Measurements from ENCODE around the gene RELB.
A peak's percentile ranks its signal among the peaks of the same experiment; 100 is the strongest.

Gene RELB

GRCh38 chr19:45070214-45070613 lies 69.0 kb downstream of the RELB start:
- no peaks in the 10 kb centered on the region for H3K9me3 ChIP-seq (ENCODE audit: insufficient read depth, low read depth, low read length)
- H3K27me3 ChIP-seq (ENCODE audit: insufficient read depth, low read length) = no peaks in the 10 kb centered on the region
- H3K4me1 ChIP-seq (ENCODE audit: insufficient read depth, low read length) = peaks cover 6% of the 10 kb centered on the region
- H3K9ac ChIP-seq (ENCODE audit: low read depth, low read length) = no peak overlapping the region
- H3K27ac ChIP-seq (ENCODE audit: low read length) = no peak overlapping the region
- peaks cover 58% of the 10 kb centered on the region for H3K36me3 ChIP-seq (ENCODE audit: insufficient read depth, low read depth, low read length)
- no peak overlapping the region for H3K4me3 ChIP-seq (ENCODE audit: low read length)

DNA sequence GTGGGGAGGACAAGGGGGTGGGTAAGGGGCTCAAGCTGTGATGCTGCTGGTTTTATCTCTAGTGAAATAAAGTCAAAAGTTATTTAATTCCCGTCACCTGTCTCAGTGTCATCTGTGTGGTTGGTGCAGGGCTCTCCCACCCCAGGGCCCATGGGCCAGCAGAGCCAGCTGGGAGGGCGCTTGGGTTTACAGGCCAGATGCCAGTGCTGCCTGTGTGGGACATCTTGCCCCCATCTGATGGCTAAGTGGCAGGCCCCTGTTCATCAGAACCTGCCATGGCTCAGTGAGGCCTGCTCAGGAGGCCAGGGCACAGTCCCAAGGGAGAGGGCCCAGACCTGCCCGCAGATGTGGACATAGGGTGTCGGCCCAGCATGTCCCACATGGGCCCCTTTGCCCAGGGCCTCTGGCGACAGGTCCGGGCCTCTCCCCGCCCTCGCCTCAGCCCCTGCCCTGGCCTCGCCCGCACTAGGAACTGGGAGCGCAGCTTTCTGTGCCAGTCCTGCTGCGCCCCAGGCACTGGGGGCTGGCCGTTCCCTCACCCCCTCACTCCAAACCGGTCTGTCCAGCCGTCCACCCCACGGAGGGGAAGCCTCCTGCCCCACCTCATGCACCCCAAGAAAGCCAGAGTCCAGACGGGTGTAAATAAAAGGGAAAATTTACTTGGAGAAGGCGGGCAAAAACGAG lies 69.7 kb downstream of the RELB start:
- Histone ChIP-seq H3K4me3 (ENCODE audit: low read length) (no peak overlapping the region), H3K27ac (ENCODE audit: low read length) (no peak overlapping the region), H3K9me3 (ENCODE audit: insufficient read depth, low read depth, low read length) (no peaks in the 10 kb centered on the region), H3K27me3 (ENCODE audit: insufficient read depth, low read length) (peaks cover 4% of the 10 kb centered on the region; the same call in 1 of the 2 replicates), H3K36me3 (ENCODE audit: insufficient read depth, low read depth, low read length) (peaks cover 52% of the 10 kb centered on the region), H3K9ac (ENCODE audit: low read depth, low read length) (no peak overlapping the region), H3K4me1 (ENCODE audit: insufficient read depth, low read length) (peaks cover 6% of the 10 kb centered on the region)

DNA sequence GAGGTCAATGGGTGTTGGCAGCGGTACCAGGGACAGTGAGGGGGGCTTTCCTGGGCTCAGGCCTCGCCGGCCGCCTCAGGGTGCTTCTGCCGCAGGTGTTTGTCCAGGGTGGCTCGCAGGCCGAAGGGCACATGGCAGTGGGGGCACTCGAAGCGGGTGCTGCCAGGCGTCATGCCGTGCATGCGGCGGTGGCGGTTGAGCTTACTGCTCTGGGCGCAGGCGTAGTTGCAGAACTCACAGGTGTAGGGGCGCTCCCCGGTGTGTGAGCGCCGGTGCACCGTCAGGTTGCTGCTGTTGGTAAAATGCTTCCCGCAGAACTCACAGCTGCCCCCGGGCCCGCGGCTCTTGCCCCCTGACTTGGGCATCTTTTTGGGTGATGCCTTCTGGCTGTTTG lies 70.3 kb downstream of the RELB start:
- Histone ChIP-seq H3K4me1 (ENCODE audit: insufficient read depth, low read length) (peaks cover 7% of the 10 kb centered on the region), H3K27ac (ENCODE audit: low read length) (no peak overlapping the region), H3K36me3 (ENCODE audit: insufficient read depth, low read depth, low read length) (peaks cover 50% of the 10 kb centered on the region), H3K9me3 (ENCODE audit: insufficient read depth, low read depth, low read length) (no peaks in the 10 kb centered on the region), H3K4me3 (ENCODE audit: low read length) (no peak overlapping the region), H3K9ac (ENCODE audit: low read depth, low read length) (no peak overlapping the region), H3K27me3 (ENCODE audit: insufficient read depth, low read length) (peaks cover 5% of the 10 kb centered on the region; the same call in 1 of the 2 replicates)

GRCh38 chr19:45071969-45072790 lies 70.9 kb downstream of the RELB start:
- H3K4me1 ChIP-seq (ENCODE audit: insufficient read depth, low read length) = peaks cover 13% of the 10 kb centered on the region
- no peak overlapping the region for H3K27ac ChIP-seq (ENCODE audit: low read length)
- H3K27me3 ChIP-seq (ENCODE audit: insufficient read depth, low read length) = peaks cover 5% of the 10 kb centered on the region; the same call in 1 of the 2 replicates
- no peak overlapping the region for H3K4me3 ChIP-seq (ENCODE audit: low read length)
- no peak overlapping the region for H3K9ac ChIP-seq (ENCODE audit: low read depth, low read length)
- peaks cover 44% of the 10 kb centered on the region for H3K36me3 ChIP-seq (ENCODE audit: insufficient read depth, low read depth, low read length)
- H3K9me3 ChIP-seq (ENCODE audit: insufficient read depth, low read depth, low read length) = no peaks in the 10 kb centered on the region

DNA sequence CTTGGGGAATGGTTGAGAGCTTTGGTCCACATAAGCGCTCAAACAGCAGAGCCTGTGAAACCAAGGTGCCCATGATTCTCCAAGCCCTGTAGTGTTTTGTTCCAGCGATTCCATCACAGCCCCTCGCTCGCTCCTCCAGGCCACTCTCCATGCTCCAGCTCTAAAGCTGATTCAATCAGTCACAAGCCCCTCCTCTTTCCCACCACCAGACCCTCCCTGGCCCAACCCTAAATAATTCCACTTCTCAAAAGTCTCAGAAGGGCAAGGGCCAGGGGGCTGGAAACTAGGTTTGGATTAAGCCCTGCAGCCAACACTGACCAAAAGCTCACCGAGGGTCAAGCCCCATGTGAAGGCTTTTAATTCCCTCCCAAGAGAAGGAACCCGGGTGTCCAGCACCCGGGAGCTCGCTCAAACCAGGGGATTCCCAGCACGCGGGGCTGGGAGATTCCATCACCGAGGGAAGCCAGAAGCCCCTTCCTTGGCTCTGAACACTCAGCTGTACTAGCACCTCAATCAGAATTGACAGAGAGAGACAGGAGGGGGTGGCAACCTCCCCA lies 73.6 kb downstream of the RELB start:
- peaks cover 5% of the 10 kb centered on the region; the same call in 1 of the 2 replicates for H3K27me3 ChIP-seq (ENCODE audit: insufficient read depth, low read length)
- H3K36me3 ChIP-seq (ENCODE audit: insufficient read depth, low read depth, low read length) = peaks cover 31% of the 10 kb centered on the region
- peaks cover 22% of the 10 kb centered on the region for H3K4me1 ChIP-seq (ENCODE audit: insufficient read depth, low read length)
- H3K9me3 ChIP-seq (ENCODE audit: insufficient read depth, low read depth, low read length) = no peaks in the 10 kb centered on the region
- H3K9ac ChIP-seq (ENCODE audit: low read depth, low read length) = peak overlapping the region; percentile 60; the same call in 1 of the 2 replicates
- H3K27ac ChIP-seq (ENCODE audit: low read length) = no peak overlapping the region
- H3K4me3 ChIP-seq (ENCODE audit: low read length) = peak overlapping the region; percentile 84

GRCh38 chr19:45075301-45076028 lies 74.2 kb downstream of the RELB start:
- Histone ChIP-seq H3K27ac (ENCODE audit: low read length) (no peak overlapping the region), H3K4me1 (ENCODE audit: insufficient read depth, low read length) (peaks cover 22% of the 10 kb centered on the region), H3K4me3 (ENCODE audit: low read length) (peak overlapping the region; percentile 84), H3K9me3 (ENCODE audit: insufficient read depth, low read depth, low read length) (no peaks in the 10 kb centered on the region), H3K36me3 (ENCODE audit: insufficient read depth, low read depth, low read length) (peaks cover 24% of the 10 kb centered on the region), H3K9ac (ENCODE audit: low read depth, low read length) (peak overlapping the region; percentile 70; the same call in 1 of the 2 replicates), H3K27me3 (ENCODE audit: insufficient read depth, low read length) (peaks cover 5% of the 10 kb centered on the region; the same call in 1 of the 2 replicates)

GRCh38 chr19:45076029-45076850 lies 75.0 kb downstream of the RELB start, which contains the start of gene ZNF296:
Gene ZNF296, minus strand, starts transcription at chr19:45076478. Its CDS starts 105 bp downstream, at chr19:45076373.
- peaks cover 27% of the 10 kb centered on the region for H3K4me1 ChIP-seq (ENCODE audit: insufficient read depth, low read length)

DNA sequence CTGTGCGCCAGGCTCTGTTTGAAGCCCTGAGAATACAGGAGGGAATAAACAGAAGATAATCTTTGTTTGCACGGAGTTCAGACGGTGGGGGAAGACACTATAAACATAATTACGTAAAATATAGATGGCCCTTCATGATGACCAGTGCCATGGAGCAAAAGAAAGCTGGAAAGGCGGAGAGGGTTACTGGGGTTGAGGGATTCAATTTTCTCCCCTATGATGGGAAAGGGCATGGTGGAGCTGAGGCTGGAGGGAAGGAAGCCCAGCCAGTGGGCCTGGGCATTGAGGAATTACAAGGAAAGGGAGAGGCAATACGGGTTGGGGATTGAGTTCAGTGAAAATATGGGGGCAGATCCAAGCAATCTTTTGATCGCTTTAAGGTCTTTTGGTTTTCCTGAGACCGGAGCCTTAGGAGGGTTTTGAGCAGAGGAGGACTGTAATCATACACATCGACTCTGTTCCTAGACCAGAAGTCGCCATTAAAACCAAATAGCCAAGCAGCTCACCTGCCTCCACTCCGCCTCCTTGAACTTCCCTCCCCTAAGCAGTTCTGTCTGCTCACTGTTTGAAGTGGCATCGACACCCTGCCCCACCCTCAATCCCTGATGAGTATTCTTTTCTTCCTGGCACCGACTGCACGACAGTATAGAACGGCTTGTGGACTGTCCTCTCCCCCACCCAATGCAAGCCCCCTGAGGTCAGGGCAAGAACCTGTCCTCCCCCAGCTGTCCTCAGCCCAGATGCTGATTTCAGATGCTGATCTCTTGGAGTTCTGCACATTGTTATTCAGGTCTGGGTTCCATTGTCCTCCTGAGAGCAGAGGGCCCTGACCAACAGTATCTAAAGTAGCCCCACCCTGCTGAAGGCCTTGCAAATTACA lies 75.8 kb downstream of the RELB start:
- Histone ChIP-seq H3K36me3 (ENCODE audit: insufficient read depth, low read depth, low read length) (peaks cover 14% of the 10 kb centered on the region), H3K27me3 (ENCODE audit: insufficient read depth, low read length) (peaks cover 5% of the 10 kb centered on the region; the same call in 1 of the 2 replicates), H3K9me3 (ENCODE audit: insufficient read depth, low read depth, low read length) (no peaks in the 10 kb centered on the region), H3K4me1 (ENCODE audit: insufficient read depth, low read length) (peaks cover 27% of the 10 kb centered on the region), H3K4me3 (ENCODE audit: low read length) (peak overlapping the region; percentile 84), H3K27ac (ENCODE audit: low read length) (no peak overlapping the region), H3K9ac (ENCODE audit: low read depth, low read length) (peak overlapping the region; percentile 47; the same call in 1 of the 2 replicates)

More at GRCh38 chr19:45076029-45076850, 75.0 kb downstream of the RELB start, which contains the start of gene ZNF296:
- peak within 1 kb of the TSS; percentile 70; the same call in 1 of the 2 replicates for H3K9ac ChIP-seq (ENCODE audit: low read depth, low read length)
- peaks cover 18% of the 10 kb centered on the region for H3K36me3 ChIP-seq (ENCODE audit: insufficient read depth, low read depth, low read length)
- H3K27me3 ChIP-seq (ENCODE audit: insufficient read depth, low read length) = peaks cover 5% of the 10 kb centered on the region; the same call in 1 of the 2 replicates
- no peaks in the 10 kb centered on the region for H3K9me3 ChIP-seq (ENCODE audit: insufficient read depth, low read depth, low read length)
- H3K4me3 ChIP-seq (ENCODE audit: low read length) = peak within 1 kb of the TSS; percentile 84
- no peak within 1 kb of the TSS for H3K27ac ChIP-seq (ENCODE audit: low read length)

DNA sequence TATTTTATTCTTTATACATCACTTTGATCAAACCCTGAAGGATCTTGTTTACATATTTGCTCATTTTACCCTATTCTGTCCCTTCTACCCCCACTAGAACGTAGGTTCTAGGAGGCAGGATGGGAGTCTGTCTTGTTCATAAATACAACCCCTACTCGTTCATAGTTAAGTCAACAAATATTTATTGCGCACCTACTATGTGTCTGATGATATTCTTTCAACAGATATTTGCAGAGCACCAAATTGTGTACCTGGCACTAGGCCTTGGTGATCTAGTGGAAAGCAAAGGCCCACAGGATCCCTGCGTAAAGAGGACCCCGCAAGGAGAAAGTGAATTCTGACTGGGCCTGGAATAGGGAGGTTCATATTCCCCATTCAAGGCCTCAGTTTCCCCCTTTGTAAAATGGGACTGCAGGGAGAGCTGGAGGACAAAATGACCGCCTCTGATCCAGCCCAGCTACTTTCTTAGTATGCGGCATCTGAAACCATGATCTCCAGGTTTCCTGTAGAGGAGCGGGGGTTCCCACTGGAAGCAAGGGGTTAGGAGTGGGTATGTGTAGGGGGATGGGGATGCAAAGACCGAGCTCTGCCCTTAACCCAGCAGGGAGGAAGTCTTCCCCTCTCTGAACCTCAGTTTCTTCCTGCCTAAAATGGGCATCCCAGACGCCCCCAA lies 77.3 kb downstream of the RELB start:
- Histone ChIP-seq H3K27me3 (ENCODE audit: insufficient read depth, low read length) (peaks cover 5% of the 10 kb centered on the region; the same call in 1 of the 2 replicates), H3K36me3 (ENCODE audit: insufficient read depth, low read depth, low read length) (peaks cover 14% of the 10 kb centered on the region), H3K9me3 (ENCODE audit: insufficient read depth, low read depth, low read length) (no peaks in the 10 kb centered on the region), H3K4me1 (ENCODE audit: insufficient read depth, low read length) (peaks cover 27% of the 10 kb centered on the region), H3K4me3 (ENCODE audit: low read length) (peak overlapping the region; percentile 72), H3K27ac (ENCODE audit: low read length) (peak overlapping the region; percentile 34), H3K9ac (ENCODE audit: low read depth, low read length) (peak overlapping the region; percentile 85; the same call in 1 of the 2 replicates)

Measured in iPS-20b (cell line).